Upper lobe of left lung (tissue), 6 donors: ENCODE data around the gene WSB1. TPM values are rescaled to one million over a fixed set of nuclear protein-coding genes. Genes with fewer than 3 reads are reported as not detected.
A peak's percentile ranks its signal among the peaks of the same experiment; 100 is the strongest.

Source experiments
- ATAC-seq, 2 donors: fragments of 200-7000 bp; cut with Tn5 transposase; one replicate each; pipeline ENCODE4 v1.9.1; 2022; ENCODE audit warnings: mild to moderate bottlenecking in 2 of 2, moderate library complexity in 2 of 2; ENCODE audit not compliant: low FRiP score in 2 of 2
- DNase-seq, 2 donors: peaks; one replicate each; pipeline ENCODE4 v3.0.0-alpha.2; 2019 to 2020
- H3K27ac ChIP-seq, 4 donors: fragments of 200-600 bp; sonication (generic); one replicate each; pipeline ENCODE4 v1.5.1; 2016 to 2019
- H3K27me3 ChIP-seq, 4 donors: fragments of 200-600 bp; sonication (generic); one replicate each; pipeline ENCODE4 v1.5.1; 2017 to 2019
- H3K36me3 ChIP-seq, 4 donors: fragments of 200-600 bp; sonication (generic); one replicate each; pipeline ENCODE4 v1.5.1; 2016 to 2019
- H3K4me1 ChIP-seq, 4 donors: fragments of 200-600 bp; sonication (generic); one replicate each; pipeline ENCODE4 v1.5.1; 2018 to 2019
- H3K4me3 ChIP-seq, 4 donors: fragments of 200-600 bp; sonication (generic); one replicate each; pipeline ENCODE4 v1.5.1; 2017 to 2019; ENCODE audit warnings: mild to moderate bottlenecking in 2 of 4, moderate library complexity in 1 of 4
- H3K9me3 ChIP-seq, 4 donors: fragments of 200-600 bp; sonication (generic); one replicate each; pipeline ENCODE4 v1.5.1; 2018 to 2019
- EP300 ChIP-seq, 4 donors: sonication (generic); formaldehyde crosslinking; IDR thresholded peaks; one replicate each; pipeline ENCODE4 v1.5.1; 2017; ENCODE audit warnings: antibody characterized with exemption in 4 of 4, control low read depth in 2 of 4
- POLR2A ChIP-seq, 4 donors: fragments of 450-650 bp; IDR thresholded peaks; one replicate each; pipeline ENCODE4 v1.5.1; 2016 to 2017; ENCODE audit warnings: antibody characterized with exemption in 4 of 4, mild to moderate bottlenecking in 2 of 4
- POLR2AphosphoS5 ChIP-seq, 2 donors: sonication (generic); formaldehyde crosslinking; IDR thresholded peaks; one replicate each; pipeline ENCODE4 v1.5.1; 2017; ENCODE audit warnings: antibody characterized with exemption in 2 of 2
- WGBS, 2 donors: methylation state at CpG; one replicate each; pipeline ENCODE4 v1.1.5; 2017 to 2018; 5-methylcytosine and 5-hydroxymethylcytosine counted together
- total RNA-seq, 6 donors: library from RNA; depleted of rRNA in 4 of 6; stranded (reverse); fragments of >200 nt in 4 of 6; gene quantifications; one replicate each; pipeline versions ENCODE4 v1.1.0 to v1.2.1, GENCODE V29; 2016 to 2021
- TF ChIP-seq, protein P1 (sequence below), 6 experiments: fragments of 450-650 bp in 4 of 6; fragments of 200-600 bp in 2 of 6; sonication (generic) in 2 of 6; IDR thresholded peaks; one replicate each; pipeline ENCODE4 v1.5.1; 2016 to 2019; ENCODE audit warnings: antibody characterized with exemption in 6 of 6
- donor health status: DM: no; HTN: no; CAD: no; lungs with moderate emphysema.
- donor health status: DM: no; HTN: yes; CAD: no; lungs with severe emphysema.

Gene WSB1
- total RNA-seq, 6 donors from 2014 or later = 261 to 514 (median 328) TPM

DNA sequence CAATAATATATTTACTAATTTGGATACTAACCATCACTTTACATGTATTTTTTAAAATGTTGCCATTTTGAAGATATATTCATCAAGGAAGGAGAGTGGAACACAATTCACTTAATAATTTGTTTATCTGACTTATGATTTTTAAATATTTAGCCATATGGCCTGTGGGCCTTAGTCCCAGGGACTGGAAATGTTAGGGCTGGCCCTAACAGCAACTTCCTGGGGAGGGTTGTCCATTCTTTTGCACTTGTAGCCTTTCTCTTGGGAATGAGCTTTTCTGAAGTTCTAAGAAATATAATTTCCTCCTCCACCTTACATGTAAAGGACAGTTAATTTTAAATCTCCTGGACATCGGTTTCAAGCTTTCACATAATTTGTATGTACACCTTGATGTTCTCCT lies 27.7 kb upstream of the WSB1 start:
- TF ChIP-seq POLR2A (IDR thresholded peaks at IDR 0.05) (no peak), EP300 (IDR thresholded peaks at IDR 0.05) (no peak), POLR2AphosphoS5 (IDR thresholded peaks at IDR 0.05) (no peak)
- TF ChIP-seq, protein P1, sequence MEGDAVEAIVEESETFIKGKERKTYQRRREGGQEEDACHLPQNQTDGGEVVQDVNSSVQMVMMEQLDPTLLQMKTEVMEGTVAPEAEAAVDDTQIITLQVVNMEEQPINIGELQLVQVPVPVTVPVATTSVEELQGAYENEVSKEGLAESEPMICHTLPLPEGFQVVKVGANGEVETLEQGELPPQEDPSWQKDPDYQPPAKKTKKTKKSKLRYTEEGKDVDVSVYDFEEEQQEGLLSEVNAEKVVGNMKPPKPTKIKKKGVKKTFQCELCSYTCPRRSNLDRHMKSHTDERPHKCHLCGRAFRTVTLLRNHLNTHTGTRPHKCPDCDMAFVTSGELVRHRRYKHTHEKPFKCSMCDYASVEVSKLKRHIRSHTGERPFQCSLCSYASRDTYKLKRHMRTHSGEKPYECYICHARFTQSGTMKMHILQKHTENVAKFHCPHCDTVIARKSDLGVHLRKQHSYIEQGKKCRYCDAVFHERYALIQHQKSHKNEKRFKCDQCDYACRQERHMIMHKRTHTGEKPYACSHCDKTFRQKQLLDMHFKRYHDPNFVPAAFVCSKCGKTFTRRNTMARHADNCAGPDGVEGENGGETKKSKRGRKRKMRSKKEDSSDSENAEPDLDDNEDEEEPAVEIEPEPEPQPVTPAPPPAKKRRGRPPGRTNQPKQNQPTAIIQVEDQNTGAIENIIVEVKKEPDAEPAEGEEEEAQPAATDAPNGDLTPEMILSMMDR (IDR thresholded peaks at IDR 0.05) = no peak
- peak overlapping the region in 2 of 4 donors; percentile 24 to 53 for H3K27ac ChIP-seq
- 73% methylated on average over 1 of the region's 1 CpG for WGBS, 2 donors

DNA sequence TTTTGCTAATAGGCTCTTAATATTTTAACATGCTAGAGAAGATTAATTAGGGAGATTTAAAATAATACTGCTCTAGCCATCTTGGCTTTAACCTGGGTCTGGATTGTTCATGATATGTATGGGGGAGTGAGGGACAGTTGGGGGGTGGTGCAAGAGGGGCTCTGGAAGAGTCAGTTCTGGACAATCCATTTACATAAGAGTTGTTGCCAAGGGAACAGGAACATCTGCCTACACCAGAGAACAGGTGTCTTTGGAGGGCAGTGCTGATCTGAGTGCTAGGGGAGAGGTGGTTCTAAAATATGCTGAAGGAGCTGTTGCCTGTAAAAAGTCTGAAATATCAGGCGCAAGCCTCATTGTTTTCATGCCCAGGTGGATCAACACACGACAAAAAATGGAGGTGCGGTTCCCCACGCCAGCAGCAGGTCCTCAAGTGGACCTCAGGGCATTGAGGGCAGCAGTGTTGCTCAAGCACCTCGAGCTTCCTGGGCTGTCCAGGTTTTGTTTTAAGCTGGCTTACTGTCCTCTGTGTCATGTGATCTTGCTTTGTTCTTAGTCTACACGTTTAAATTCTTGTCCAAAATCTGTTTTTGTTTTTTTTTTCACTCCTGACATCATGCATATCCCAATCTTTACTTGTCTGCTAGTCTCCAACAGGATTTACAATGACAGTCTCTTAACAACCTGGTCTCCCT lies 25.4 kb upstream of the WSB1 start:
- peaks cover 5 to 31% (median 30%) of the 10 kb centered on the region in 4 donors for H3K4me1 ChIP-seq
- TF ChIP-seq, protein P1 (IDR thresholded peaks at IDR 0.05) = no peak
- 48 to 60% methylated on average over 6 of the region's 6 CpGs for WGBS, 2 donors
- ATAC-seq = no peak
- H3K4me3 ChIP-seq = no peak overlapping the region
- no peaks in the 10 kb centered on the region for H3K36me3 ChIP-seq
- H3K9me3 ChIP-seq = no peaks in the 10 kb centered on the region
- peak in 1 of 2 donors; percentile 54 for DNase-seq
- no peaks in the 10 kb centered on the region for H3K27me3 ChIP-seq
- H3K27ac ChIP-seq = peak overlapping the region in 3 of 4 donors; percentile 7 to 81 (median 33)

More for the DNA sequence above, 27.7 kb upstream of the WSB1 start:
- Histone ChIP-seq H3K27me3 (no peaks in the 10 kb centered on the region), H3K36me3 (no peaks in the 10 kb centered on the region), H3K4me1 (peaks cover 5 to 31% (median 30%) of the 10 kb centered on the region in 4 donors), H3K9me3 (no peaks in the 10 kb centered on the region), H3K4me3 (no peak overlapping the region)
- ATAC-seq (no peak), DNase-seq (no peak)

DNA sequence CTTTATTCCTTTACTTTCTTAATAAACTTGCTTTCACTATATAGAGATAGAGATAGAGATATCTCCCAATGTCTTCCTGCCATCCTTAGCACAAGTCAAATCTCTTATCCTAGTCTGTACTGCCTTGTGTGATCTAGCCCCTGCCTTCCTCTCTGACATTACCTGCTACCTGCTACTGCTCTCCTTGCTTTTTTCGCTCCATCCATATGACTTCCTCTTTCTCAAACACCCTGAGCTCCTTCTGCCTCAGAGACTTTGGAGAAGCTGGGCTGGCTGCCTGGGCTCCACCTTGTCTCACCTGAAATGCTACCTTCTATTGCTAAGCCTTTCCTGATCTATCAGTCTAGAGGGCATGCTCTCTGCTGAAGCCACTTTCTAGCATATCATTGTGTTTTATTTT lies 24.7 kb upstream of the WSB1 start:
- ATAC-seq = no peak
- Histone ChIP-seq H3K27me3 (no peaks in the 10 kb centered on the region), H3K4me1 (peaks cover 5 to 29% (median 26%) of the 10 kb centered on the region in 4 donors), H3K9me3 (no peaks in the 10 kb centered on the region), H3K4me3 (no peak overlapping the region), H3K27ac (peak overlapping the region; percentile 7 to 81 (median 46)), H3K36me3 (no peaks in the 10 kb centered on the region)
- 86 to 89% methylated on average over 1 of the region's 1 CpG for WGBS, 2 donors
- no peak for TF ChIP-seq POLR2AphosphoS5 (IDR thresholded peaks at IDR 0.05)
- TF ChIP-seq, protein P1 (IDR thresholded peaks at IDR 0.05) = no peak
- TF ChIP-seq EP300 (IDR thresholded peaks at IDR 0.05) = no peak
- TF ChIP-seq POLR2A (IDR thresholded peaks at IDR 0.05) = no peak
- no peak for DNase-seq

DNA sequence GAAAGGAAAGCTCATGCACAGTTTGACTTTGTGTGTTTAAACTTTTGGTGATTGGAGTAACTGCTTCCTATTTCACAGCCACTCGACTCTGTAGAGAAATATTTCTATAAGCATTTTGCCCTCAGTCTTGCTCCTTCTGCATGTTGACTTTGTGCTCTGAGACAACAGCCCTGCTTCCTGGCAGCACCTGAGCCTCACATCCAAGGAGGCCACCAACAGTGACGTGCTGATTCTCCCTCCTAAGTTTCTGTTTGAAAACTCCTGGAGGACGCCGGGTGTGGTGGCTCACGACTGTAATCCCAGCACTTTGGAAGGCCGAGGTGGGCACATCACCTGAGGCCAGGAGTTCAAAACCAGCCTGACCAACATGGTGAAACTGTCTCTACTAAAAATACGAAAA lies 23.9 kb upstream of the WSB1 start:
- peak in 1 of 2 donors; percentile 78 for DNase-seq
- Histone ChIP-seq H3K4me1 (peaks cover 2 to 24% (median 18%) of the 10 kb centered on the region in 4 donors), H3K27ac (peak overlapping the region; percentile 7 to 81 (median 66))

More for the DNA sequence above, 23.9 kb upstream of the WSB1 start:
- H3K9me3 ChIP-seq = no peaks in the 10 kb centered on the region
- H3K36me3 ChIP-seq = no peaks in the 10 kb centered on the region
- 71 to 85% methylated on average over 4 to 7 of the region's 7 CpGs for WGBS, 2 donors
- ATAC-seq = peak; percentile 57 to 88
- TF ChIP-seq EP300 (IDR thresholded peaks at IDR 0.05) = peak in 1 of 4 donors; percentile 23
- TF ChIP-seq, protein P1 (IDR thresholded peaks at IDR 0.05) = no peak
- TF ChIP-seq POLR2AphosphoS5 (IDR thresholded peaks at IDR 0.05) = peak; percentile 24 to 44
- no peak for TF ChIP-seq POLR2A (IDR thresholded peaks at IDR 0.05)
- no peaks in the 10 kb centered on the region for H3K27me3 ChIP-seq
- no peak overlapping the region for H3K4me3 ChIP-seq
